HG03442 (cell line): ENCODE data around the gene RPL39.
"Not testable (repeated sequence)": the region's sequence is repeated elsewhere in the genome, so short reads cannot be mapped to it uniquely, and the experiment has no call there.

Experiments
- ATAC-seq: cut with Tn5 transposase; IDR thresholded peaks from one replicate; pipeline ENCODE4 v1.9.1; 2021; ENCODE audit warnings: mild to moderate bottlenecking, moderate library complexity; ENCODE audit not compliant: unreplicated experiment

The RPL39 gene

DNA sequence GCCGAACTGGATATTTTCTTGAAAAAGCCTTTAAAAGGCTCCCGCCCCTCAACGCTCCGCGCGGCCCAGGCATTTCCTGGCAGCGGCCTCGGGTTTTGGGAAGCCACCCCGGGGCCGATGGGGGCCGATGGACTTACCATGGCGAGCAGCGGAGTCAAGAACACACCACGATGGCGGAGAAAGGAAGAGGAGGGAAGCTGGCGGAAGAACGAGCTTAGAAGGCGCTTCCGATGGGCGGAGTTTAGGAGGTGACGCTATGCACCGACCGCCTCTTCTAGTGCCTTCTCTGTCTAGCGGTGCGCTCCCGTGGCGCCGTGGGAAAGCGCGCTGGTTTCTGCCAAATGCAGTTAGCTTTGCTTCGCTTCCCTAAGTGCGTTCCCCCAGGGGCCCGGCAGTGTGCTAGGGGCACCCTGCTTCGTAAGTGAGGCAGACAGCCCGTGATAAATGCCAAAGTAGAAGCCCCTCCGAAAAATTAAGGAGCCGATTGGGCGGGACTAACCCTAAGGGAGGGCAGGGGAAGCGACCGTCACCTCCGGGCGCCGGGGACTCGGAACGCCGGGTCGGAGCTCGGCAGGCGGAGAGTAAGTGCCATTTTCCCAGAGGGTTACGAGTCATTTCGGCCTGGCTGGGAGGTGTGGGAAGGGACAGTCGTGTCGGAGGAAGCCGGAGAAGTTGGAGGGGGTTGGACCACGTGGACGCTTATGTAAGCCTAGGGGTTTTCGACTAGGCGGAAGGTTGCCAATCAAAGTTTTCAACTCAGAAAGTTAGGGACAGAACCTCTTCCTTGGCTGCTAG lies at the start of gene RPL39:
TSS of gene RPL39 (minus strand) at position 194 of the 795 bp plus-strand sequence. CDS start at position 140, 54 bp downstream.
- ATAC-seq, result peak; percentile 90

DNA sequence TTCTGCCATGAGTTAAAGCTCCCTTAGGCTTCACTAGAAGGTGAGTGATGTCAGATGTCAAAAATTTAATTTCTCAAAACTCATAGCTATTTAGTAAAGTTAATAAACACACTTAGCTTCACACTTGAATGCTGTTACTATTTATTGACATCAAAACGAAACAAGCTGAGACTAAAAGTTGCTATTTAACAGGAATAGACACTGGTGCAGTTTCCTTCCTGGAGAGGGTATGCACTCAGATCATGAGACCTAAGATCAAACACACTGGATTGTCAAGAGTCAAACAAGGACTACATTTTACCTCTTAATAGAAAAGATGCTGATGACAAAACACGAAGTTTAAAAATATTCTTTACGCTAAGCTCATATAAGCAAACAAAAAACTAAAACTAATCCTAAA lies 42.5 kb upstream of the RPL39 start:
- ATAC-seq, result no peak

DNA sequence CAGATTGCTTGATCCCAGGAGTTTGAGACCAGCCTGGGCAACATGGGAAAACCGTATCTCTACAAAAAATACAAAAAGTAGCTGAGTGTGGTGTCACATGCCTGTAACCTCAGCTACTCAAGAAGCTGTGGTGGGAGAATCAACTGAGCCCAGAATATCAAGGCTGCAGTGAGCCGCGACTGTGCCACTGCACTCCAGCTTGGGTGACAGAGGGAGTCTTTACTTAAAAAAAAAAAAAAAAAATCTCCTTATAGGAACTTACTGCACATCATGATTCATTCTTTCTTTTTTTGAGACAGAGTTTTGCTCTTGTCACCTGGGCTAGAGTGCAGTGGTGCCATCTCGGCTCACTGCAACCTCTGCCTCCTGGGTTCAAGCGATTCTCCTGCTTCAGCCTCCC lies 37.0 kb upstream of the RPL39 start:
- no peak for ATAC-seq

DNA sequence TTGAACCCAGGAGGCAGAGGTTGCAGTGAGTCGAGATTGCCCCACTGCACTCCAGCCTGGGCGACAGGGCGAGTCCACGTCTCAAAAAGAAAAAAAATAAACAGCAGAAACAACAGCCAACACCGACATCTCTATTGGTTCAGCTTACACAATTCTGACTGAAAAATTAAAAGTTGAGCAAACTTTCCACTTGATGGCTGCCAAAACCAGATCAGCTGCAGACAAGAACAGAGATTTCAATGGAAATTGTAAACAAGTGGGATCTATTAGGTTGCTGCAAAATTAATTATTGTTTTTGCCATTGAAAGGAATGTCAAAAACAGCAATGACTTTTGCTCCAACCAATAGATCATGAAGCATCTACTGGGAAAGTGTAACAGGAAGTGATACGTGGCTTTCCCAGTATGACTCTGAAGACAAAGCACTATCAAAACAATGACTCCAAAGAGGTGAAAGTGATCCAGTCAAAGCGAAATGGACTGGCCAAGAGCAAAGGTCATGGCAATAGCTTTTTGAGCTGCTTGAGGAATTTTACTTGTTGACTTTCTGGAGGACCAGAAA lies 35.0 kb upstream of the RPL39 start:
- ATAC-seq, result no peak

DNA sequence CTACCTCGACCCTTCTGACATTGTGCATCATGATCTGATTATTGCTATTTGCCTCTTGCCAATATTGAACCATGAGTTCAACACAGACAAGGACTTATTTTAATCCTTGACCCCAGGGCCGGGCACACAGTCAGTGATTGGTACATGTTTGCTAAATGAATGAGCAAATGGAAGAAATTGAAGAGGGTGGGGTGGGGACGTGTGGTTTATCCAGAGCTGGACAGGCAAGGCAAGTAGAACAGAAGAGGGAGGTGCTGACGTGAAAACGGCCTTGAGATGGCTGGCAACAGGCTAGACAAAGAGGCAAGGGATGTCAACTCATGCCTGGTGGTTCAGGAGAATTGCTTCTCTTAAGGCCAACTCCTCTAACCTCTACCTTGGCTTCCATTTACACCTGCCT lies 32.8 kb upstream of the RPL39 start:
- not testable (repeated sequence) for ATAC-seq

DNA sequence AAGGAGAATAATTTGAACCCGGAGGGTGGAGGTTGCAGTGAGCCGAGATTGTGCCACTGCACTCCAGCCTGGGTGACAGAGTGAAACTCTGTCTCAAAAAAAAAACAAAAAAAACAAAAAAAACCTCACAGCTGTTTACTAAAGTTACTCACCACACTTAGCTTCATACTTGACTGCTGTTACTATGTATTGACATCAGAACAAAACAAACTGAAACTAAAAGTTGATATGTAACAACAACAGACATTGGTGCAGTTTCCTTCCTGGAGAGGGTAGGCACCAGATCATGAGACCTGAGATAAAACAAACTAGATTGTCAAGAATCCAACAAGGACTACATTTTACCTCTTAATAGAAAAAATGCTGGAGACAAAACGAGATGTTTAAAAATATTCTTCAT lies 30.3 kb upstream of the RPL39 start:
- ATAC-seq, result peak; percentile 98

DNA sequence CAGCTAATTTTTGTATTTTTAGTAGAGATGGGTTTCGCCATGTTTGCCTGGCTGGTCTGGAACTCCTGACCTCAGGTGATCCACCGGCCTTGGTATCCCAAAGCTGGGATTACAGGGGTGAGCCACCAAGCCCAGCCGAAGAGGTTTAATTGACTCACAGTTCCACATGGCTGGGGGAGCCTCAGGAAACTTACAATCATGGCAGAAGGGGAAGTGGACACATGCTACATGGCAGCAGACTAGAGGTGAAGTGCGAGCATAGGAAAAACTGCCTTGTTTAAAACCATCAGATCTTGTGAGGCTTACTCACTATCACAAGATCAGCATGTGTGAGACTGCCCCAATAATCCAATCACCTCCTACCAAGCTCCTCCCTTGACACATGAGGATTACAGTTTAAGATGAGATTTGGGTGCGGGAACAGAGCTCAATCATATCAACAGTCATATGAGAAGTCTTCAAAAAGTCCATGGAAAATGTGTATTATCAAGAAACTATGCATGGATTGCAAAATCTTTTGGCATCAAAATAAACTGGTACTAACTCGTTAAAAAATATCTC lies 25.8 kb upstream of the RPL39 start:
- no peak for ATAC-seq

DNA sequence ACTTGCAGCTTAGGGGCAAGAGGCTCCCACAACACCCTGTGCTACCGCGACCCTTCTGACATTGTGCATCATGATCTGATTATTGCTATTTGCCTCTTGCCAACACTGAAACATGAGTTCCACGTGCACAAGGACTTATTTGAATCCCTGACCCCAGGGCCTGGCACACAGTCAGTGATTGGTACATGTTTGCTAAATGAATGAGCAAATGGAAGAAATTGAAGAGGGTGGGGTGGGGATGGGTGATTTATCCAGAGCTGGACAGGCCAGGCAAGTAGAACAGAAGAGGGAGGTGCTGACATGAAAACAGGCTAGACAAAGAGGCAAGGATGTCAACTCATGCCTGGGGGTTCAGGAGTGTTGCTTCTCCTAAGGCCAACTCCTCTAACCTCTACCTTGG lies 24.9 kb upstream of the RPL39 start:
- ATAC-seq, result no peak

DNA sequence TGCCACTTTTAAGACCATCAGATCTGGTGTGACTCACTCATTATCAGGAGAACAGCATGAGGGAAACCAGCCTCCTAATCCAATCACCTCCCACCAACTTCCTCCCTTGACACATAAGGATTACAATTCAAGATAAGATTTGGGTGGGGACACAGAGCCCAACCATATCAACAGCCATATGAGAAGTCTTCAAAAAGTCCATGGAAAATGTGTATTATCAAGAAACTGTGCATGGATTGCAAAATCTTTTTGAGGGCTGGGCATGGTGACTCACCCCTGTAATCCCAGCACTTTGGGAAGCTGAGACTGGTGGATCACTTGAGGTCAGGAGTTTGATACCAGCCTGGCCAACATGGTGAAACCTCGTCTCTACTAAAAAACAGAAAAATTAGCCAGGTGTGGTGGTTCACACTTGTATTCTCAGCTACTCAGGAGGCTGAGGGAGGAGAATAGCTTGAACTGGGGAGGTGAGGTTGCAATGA lies 17.8 kb upstream of the RPL39 start:
- no peak for ATAC-seq

DNA sequence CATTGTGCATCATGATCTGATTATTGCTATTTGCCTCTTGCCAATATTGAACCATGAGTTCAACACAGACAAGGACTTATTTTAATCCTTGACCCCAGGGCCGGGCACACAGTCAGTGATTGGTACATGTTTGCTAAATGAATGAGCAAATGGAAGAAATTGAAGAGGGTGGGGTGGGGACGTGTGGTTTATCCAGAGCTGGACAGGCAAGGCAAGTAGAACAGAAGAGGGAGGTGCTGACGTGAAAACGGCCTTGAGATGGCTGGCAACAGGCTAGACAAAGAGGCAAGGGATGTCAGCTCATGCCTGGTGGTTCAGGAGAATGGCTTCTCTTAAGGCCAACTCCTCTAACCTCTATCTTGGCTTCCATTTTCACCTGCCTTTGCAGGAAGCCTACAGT lies 17.0 kb upstream of the RPL39 start:
- not testable (repeated sequence) for ATAC-seq

DNA sequence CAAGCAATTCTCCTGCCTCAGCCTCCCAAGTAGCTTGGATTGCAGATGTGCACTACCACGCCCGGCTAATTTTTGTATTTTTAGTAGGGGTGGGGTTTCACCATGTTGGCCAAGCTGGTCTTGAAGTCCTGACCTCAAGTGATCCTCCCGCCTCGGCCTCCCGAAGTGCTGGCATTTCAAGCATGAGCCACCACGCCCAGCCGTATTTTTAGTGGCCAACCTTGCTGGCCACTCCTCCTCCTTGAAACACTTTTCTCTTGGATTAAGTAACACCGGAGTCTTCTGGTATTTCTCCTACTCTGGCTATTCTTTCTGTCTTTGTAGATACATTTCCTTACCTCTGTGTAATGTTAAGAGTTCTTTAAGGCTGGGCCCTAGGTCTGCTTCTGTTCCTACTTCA lies 11.1 kb upstream of the RPL39 start:
- no peak for ATAC-seq

DNA sequence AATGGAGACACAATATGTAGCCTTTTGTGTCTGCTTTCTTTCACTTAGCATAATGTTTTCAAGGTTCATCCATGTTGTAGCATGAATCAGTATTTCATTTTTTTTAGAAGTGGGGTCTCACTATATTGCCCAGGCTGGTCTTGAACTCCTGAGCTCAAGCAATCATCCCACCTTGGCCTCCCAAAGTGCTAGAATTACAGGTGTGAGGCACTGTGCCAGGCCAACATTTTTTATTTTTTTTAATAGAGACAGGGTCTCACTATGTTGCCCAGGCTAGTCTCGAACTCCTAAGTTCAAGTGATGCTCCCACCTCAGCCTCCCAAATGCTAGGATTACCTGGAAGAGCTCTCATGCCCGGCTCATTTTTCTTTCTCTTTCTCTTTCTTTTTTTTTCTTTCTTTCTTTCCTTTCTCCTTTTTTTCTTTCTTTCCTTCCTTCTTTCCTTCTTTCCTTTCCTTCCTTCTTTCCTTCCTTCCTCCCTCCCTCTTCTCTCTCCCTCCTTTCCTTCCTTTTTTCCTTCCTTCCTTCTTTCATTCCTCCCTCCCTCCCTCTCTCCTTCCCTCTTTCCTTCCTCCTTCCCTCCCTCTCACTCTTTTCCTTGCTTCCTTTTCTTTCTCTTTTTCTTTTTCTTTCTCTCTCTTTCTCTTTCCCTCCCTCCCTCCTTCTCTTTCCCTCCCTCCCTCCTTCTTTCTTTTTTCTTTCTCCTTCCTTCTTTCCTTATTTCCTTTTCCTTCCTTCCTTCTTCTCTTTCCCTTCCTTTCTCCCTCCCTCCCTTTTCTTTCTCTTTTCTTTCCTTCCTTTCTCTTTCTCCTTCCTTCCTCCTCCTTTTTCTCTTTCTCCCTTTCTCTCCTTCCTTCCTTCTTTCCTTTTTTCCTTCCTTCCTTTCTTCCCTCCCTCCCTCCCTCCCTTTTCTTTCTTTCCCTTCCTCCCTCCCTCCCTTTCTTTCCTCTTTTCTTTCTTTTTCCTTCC lies 10.1 kb upstream of the RPL39 start:
- ATAC-seq, result no peak

DNA sequence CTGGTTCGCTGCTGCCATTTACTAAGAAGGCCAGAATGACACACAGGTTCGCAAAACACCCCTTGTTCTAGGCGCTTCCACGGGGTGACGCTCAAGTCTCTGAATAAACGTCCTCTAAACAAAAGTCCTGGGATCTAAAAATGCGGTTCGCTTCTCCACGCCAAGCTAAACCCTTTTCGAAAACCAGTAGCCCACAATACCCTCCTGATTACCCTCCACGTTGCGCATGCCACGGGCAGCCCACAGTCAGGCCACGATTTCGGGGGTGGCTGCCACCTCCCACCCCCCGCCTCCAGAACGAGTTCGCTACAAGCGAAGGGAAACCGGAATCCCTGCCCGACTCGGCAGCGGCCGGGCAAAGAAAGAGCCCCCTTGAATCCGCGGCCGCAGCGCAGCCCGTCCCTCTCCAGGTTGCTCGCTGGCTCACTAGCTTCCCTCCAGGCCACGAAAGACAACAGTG lies 423 bp downstream of the RPL39 start:
- peak; percentile 20 for ATAC-seq

DNA sequence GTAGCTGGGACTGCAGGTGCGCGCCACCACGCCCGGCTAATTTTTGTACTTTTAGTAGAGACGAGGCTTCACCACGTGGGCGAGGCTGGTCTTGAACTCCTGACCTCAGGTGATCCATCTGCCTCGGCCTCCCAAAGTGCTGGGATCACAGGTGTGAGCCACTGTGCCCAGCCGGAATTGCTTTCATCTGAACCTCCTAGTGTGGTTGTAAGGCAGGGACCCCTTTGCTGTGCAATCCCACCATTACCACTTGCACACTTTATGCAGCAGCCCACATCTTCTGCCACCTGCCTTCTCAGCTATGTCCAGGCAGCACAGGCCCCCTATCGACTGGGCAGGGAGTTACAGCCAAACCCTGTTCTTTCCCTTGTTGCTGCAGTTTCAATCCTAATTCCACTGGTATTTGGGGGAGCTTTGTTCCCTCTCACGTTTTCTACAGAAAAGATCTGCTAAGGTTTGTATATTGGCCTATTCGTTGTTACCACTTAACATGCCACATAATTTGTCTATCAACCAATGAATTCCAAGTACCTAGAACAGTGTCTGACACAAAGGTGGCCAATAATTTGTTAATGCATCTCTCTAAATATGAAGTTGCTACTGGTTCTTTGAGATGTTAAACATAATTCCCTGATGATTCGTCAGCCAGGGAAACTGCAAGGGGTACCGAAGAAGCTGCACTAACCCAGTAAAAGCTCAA lies 6.5 kb downstream of the RPL39 start:
- no peak for ATAC-seq

DNA sequence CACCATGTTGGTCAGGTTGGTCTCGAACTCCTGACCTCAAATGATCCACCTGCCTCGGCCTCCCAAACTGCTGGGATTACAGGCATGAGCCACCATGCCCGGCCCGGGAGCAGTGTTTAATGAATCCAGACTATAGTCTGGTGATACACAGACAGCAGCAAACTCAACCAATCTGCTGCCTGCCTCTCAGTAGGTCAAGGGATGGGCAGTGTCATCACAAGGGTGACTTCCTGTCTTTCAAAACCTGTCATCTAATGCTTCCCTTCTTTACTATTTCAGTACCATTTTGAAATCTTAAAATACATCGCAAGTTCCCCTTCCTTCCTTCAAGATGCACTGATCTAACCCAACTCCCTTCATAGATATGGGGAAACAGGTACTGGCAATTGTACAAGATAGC lies 8.4 kb downstream of the RPL39 start:
- ATAC-seq, result no peak

DNA sequence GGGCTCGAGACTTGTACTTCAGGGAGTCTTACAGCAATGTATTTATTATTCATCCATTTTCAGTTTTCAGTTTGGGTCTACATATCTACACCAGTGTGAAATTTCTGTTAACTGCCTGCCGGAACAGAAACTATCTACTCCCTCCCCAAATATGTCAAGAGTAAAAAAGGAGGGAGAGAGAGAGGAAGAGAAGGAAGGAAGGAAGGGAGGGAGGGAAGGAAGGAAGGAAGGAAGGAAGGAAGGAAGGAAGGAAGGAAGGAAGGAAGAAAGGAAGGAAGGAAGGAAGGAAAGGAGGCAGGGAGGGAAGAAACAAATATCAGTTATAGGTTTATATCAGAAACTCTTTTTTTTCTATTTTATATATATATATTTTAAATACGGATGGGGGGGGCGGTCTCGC lies 12.6 kb downstream of the RPL39 start:
- no peak for ATAC-seq

DNA sequence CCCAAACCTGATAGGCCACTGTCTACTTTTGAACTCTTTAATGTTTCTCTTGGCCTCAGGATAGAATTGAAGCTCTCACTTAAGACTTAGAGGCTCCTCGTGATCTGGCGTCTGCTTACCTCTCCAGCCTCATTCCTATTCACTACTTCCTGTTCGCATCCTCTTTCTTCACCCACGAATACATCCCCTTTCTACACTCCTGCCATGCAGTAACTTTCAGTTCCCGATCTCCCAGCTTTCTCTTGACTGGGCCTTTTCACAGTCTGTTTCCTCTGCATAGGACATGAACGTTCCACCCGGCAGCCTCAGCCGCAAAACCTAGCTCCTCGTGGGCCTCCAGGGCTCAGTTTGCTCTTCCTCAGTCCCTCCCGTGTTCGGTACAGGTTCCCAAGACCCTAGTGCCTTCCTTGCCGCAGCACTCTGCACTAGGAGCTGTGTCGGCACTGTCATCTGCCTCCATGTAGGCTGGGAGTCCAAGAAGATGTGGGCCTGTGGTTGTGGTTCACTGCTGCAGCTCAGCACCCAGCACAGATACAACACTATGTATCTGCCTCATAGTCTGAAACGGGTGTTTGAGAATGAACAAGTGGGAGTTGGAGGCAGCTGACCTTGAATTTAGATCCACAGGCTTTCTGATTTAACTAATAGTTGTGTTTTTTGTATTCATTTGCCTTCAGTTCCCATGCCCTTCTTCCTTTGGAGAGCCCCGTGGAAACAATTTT lies 15.8 kb downstream of the RPL39 start:
- ATAC-seq, result no peak

DNA sequence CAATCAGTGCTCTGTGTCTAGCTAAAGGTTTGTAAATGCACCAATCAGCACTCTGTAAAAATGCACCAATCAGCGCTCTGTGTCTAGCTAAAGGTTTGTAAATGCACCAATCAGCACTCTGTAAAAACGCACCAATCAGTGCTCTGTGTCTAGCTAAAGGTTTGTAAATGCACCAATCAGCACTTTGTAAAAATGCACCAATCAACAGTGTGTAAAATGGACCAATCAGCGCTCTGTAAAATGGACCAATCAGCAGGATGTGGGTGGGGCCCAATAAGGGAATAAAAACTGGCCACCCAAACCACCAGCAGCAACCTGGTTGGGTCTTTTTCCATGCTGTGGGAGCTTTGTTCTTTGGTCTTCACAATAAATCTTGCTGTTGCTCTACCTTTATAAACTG lies 22.0 kb downstream of the RPL39 start:
- ATAC-seq, result not testable (repeated sequence)

DNA sequence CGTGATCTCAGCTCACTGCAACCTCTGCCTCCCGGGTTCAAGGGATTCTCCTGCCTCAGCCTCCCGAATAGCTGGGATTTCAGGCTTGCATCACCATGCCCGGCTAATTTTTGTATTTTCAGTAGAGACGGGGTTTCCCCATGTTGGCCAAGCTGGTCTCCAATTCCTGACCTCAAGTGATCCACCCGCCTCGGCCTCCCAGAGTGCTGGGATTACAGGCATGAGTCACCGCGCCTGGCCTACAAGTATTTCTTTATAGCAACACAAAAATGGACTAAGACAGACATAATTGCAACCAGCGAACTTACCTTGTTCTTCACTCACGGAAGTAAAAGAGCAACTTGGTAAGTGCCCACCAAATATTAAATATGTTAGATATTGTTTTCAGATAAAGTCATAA lies 23.0 kb downstream of the RPL39 start:
- not testable (repeated sequence) for ATAC-seq
